Kidney (tissue), 14 donors: ENCODE results near the gene EDNRB. TPM values are rescaled to one million over a fixed set of nuclear protein-coding genes. Genes with fewer than 3 reads are reported as not detected.

Experiments
- DNase-seq, 5 donors: peaks; one replicate each; pipeline ENCODE4 v3.0.0-alpha.2; 2013 to 2020
- FAIRE-seq: peaks from 2 replicates; lab custom pipeline; 2012; peaks lifted over from hg19 to GRCh38; lab: Jason Lieb, UNC
- H3K27ac ChIP-seq, 2 donors: one replicate each; pipeline ENCODE4 v1.7.0; 2013; ENCODE audit warnings: low read depth in 2 of 2, low read length in 2 of 2, inconsistent platforms in 1 of 2
- H3K27me3 ChIP-seq: one replicate; pipeline ENCODE4 v1.7.1; 2013; ENCODE audit warnings: low read length, inconsistent platforms; ENCODE audit not compliant: control insufficient read depth, insufficient read depth
- H3K36me3 ChIP-seq, 3 donors: one replicate each; pipeline versions ENCODE4 v1.7.0 to v1.7.1; 2013; ENCODE audit warnings: low read length in 3 of 3, control low read depth in 1 of 3, inconsistent platforms in 1 of 3; ENCODE audit not compliant: insufficient read depth in 3 of 3, control insufficient read depth in 2 of 3
- H3K4me1 ChIP-seq, 3 donors: one replicate each; pipeline versions ENCODE4 v1.7.0 to v1.7.1; 2013; ENCODE audit warnings: low read length in 3 of 3, inconsistent platforms in 1 of 3, low read depth in 1 of 3; ENCODE audit not compliant: control insufficient read depth in 2 of 3, insufficient read depth in 2 of 3
- H3K4me3 ChIP-seq, 3 donors: one replicate each; pipeline versions ENCODE4 v1.7.0 to v1.8.1; 2013; ENCODE audit warnings: low read length in 3 of 3, control low read depth in 1 of 3, inconsistent platforms in 1 of 3
- H3K9ac ChIP-seq, 3 donors: one replicate each; pipeline versions ENCODE4 v1.7.0 to v1.7.1; 2013; ENCODE audit warnings: low read length in 3 of 3, control low read depth in 1 of 3, inconsistent platforms in 1 of 3
- H3K9me3 ChIP-seq, 3 donors: one replicate each; pipeline versions ENCODE4 v1.7.0 to v1.7.1; 2013; ENCODE audit warnings: low read length in 3 of 3, control low read depth in 1 of 3, inconsistent platforms in 1 of 3; ENCODE audit not compliant: control insufficient read depth in 2 of 3, insufficient read depth in 1 of 3
- intact Hi-C: fragments of 100-400 bp; cut with DNase I; formaldehyde crosslinking; loops from one replicate; pipeline ENCODE4 v1.11.1; 2022
- polyA plus RNA-seq: library from polyadenylated mRNA; stranded (reverse); fragments of 350-450 nt; fragmentation: Illumina TruSeq; extraction: RNeasy Lipid Tissue Mini Kit (QIAGEN cat#74804); gene quantifications from one replicate; pipeline ENCODE4 v1.2.3, GENCODE V29; 2014; ENCODE audit warnings: low read depth, low replicate concordance; ENCODE audit not compliant: insufficient read depth
- total RNA-seq: library from RNA; stranded (reverse); fragmentation: NEBNext Ultra II Directional; extraction: Animal tissue kit (Norgen Biotek cat#: 25700); gene quantifications from one replicate; pipeline ENCODE4 v1.2.1, GENCODE V29; 2021
- TF ChIP-seq, protein P1 (sequence below): IDR thresholded peaks from 3 replicates; pipeline ENCODE4 v1.5.1; 2012; ENCODE audit warnings: mild to moderate bottlenecking, moderate library complexity, borderline replicate concordance; ENCODE audit not compliant: insufficient read depth; ENCODE audit errors: extremely low read depth
- donor health status: control.
- donor health status: control.
- donor health status: control.
- donor health status: control.
- donor health status: control.
- donor health status: DM: yes; HTN: yes; CAD: no.
- donor health status: Normal renal cell carcinoma (clear cell type).

Gene EDNRB
- total and polyA plus RNA-seq, 2 donors from 2014 or later, result 14.0 to 60.1 TPM

DNA sequence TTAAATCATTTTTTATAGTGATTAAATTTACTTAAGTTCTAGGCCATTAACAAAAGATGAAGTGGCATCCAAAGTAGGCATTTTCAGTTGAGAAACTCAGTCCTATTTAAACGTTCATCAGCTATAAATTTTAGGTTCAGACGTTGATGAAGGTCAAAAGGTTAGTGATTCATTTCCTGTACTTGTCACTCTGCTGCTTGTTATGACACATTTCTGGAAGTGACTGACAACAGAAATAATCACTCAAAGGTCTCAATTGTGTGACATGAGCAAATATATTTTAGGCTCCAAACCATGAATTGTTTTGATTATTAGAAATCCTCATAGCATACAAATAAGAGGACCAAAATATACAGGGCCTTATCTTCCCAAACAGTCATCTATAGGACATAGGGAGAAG lies 10.3 kb upstream of the EDNRB start:
- Histone ChIP-seq H3K36me3 (no peaks in the 10 kb centered on the region), H3K27ac (no peak overlapping the region), H3K9me3 (no peaks in the 10 kb centered on the region), H3K4me1 (no peaks in the 10 kb centered on the region), H3K9ac (no peak overlapping the region), H3K27me3 (no peaks in the 10 kb centered on the region), H3K4me3 (no peak overlapping the region)
- TF ChIP-seq, protein P1, sequence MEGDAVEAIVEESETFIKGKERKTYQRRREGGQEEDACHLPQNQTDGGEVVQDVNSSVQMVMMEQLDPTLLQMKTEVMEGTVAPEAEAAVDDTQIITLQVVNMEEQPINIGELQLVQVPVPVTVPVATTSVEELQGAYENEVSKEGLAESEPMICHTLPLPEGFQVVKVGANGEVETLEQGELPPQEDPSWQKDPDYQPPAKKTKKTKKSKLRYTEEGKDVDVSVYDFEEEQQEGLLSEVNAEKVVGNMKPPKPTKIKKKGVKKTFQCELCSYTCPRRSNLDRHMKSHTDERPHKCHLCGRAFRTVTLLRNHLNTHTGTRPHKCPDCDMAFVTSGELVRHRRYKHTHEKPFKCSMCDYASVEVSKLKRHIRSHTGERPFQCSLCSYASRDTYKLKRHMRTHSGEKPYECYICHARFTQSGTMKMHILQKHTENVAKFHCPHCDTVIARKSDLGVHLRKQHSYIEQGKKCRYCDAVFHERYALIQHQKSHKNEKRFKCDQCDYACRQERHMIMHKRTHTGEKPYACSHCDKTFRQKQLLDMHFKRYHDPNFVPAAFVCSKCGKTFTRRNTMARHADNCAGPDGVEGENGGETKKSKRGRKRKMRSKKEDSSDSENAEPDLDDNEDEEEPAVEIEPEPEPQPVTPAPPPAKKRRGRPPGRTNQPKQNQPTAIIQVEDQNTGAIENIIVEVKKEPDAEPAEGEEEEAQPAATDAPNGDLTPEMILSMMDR, result no peak
- DNase-seq (no peak), FAIRE-seq (no peak)
- intact Hi-C loops, result no loop called here

DNA sequence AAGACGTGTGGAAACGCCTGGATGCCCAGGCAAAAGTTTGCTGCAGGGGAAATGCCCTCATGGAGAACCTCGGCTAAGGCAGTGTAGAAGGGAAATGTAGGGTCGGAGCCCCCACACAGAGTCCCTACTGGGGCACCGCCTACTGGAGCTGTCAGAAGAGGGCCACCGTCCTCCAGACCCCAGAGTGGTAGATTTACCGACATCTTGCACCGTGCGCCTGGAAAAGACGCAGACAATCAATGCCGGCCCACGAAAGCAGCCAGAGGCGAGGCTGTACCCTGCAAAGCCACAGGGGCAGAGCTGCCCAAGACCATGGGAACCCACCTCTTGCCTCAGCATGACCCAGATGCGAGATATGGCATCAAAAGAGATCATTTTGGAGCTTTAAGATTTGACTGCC lies 7.0 kb upstream of the EDNRB start:
- Histone ChIP-seq H3K27ac (no peak overlapping the region), H3K36me3 (no peaks in the 10 kb centered on the region), H3K4me3 (no peak overlapping the region), H3K4me1 (no peaks in the 10 kb centered on the region), H3K9ac (no peak overlapping the region), H3K27me3 (no peaks in the 10 kb centered on the region), H3K9me3 (no peaks in the 10 kb centered on the region)
- TF ChIP-seq, protein P1, result no peak
- FAIRE-seq (no peak), DNase-seq (peak in 1 of 5 donors; percentile 53)
- intact Hi-C loops, result no loop called here

DNA sequence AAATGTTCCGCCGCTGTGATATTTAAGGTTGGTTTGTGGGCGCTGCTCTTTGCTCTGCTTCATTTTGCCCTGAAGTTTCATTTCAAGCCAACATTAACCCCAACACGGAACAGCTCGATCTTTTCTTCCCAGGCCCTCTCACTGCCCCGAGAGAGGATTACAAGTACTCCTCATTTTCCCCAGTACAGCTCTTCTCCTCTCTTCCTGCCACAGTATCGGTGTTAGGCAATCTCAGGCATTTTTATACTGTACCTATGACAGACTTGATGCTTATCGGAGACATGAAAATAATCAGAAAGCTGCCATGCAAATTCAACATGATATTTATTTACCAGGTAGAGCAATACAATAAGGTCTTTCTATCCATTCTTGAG lies 1.3 kb upstream of the EDNRB start:
- DNase-seq, result no peak
- peaks cover 0 to 8% (median 0%) of the 10 kb centered on the region in 3 donors for H3K4me1 ChIP-seq
- peak overlapping the region; percentile 69 to 83 (median 78) for H3K4me3 ChIP-seq
- TF ChIP-seq, protein P1, result no peak
- H3K9ac ChIP-seq, result peak overlapping the region in 2 of 3 donors; percentile 68 to 69
- no peak for FAIRE-seq
- H3K9me3 ChIP-seq, result no peaks in the 10 kb centered on the region
- peaks cover 0 to 2% (median 0%) of the 10 kb centered on the region in 3 donors for H3K36me3 ChIP-seq
- intact Hi-C loops, result no loop called here
- peak overlapping the region in 1 of 2 donors; percentile 26 for H3K27ac ChIP-seq
- H3K27me3 ChIP-seq, result no peaks in the 10 kb centered on the region

DNA sequence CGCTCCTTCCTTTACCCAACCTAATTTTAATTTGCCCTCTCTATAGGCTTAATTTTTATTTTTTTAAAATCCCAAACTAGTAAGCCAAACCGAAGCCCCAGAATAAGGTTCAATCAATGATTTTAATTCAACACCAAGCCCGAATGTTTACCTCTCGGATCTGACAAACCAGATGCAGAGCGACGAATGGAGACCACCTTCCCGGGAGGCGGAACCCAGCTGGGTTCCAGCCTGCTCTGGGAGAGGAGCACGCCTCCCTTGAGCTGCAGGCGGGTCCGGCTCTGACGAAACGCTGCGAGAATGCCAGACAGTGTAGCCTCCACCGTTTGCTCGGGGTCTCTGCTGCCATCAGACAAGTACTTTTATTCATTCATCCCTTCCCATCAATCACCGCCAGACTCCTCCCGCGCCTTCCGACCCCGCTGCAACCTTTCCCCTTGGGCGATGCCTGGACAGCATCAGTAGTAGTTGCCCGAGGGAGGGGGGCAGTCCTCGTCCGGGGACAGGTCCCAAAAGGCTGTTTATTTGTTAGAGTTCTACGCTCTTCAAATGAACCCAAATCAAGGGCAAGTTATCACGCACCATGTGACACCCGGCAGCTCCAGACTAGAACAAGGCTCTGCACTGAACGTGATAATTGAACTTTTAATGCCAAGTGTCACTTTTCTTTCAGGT lies 752 bp upstream of the EDNRB start:
- FAIRE-seq, result no peak
- peak; percentile 75 to 91 (median 85) for DNase-seq
- TF ChIP-seq, protein P1, result no peak

More for the DNA sequence above, 752 bp upstream of the EDNRB start:
- H3K9me3 ChIP-seq, result no peaks in the 10 kb centered on the region
- H3K27me3 ChIP-seq, result no peaks in the 10 kb centered on the region
- H3K9ac ChIP-seq, result peak overlapping the region; percentile 52 to 69 (median 68)
- intact Hi-C loops, result no loop called here
- peak overlapping the region; percentile 43 to 78 for H3K27ac ChIP-seq
- peaks cover 0 to 2% (median 0%) of the 10 kb centered on the region in 3 donors for H3K36me3 ChIP-seq
- H3K4me1 ChIP-seq, result peaks cover 0 to 8% (median 0%) of the 10 kb centered on the region in 3 donors
- peak overlapping the region; percentile 69 to 83 (median 78) for H3K4me3 ChIP-seq
